Adrenal gland (tissue), 12 donors: ENCODE data around the gene ALLC. TPM values are rescaled to one million over a fixed set of nuclear protein-coding genes. Genes with fewer than 3 reads are reported as not detected.

ENCODE experiments used
- DNase-seq, 7 donors: peaks; one replicate each; pipeline ENCODE4 v3.0.0-alpha.2; 2019 to 2020
- H3K27ac ChIP-seq, 5 donors: fragments of 200-600 bp; sonication (generic) in 4 of 5; 1 replicate in 3 of 5; 2 replicates in 2 of 5; pipeline versions ENCODE4 v1.5.1 to v1.8.0; 2016 to 2020; ENCODE audit warnings: mild to moderate bottlenecking in 1 of 5
- H3K27me3 ChIP-seq: fragments of 200-600 bp; 2 replicates; pipeline ENCODE4 v1.8.0; 2021
- H3K36me3 ChIP-seq, 2 donors: fragments of 200-600 bp; replicated peaks in 1 of 2; 1 replicate in 1 of 2; 2 replicates in 1 of 2; pipeline versions ENCODE4 v1.5.1 to v1.8.0; 2018 to 2022
- H3K4me1 ChIP-seq, 2 donors: fragments of 200-600 bp; replicated peaks in 1 of 2; 1 replicate in 1 of 2; 2 replicates in 1 of 2; pipeline versions ENCODE4 v1.5.1 to v1.8.0; 2018 to 2021
- H3K4me3 ChIP-seq, 4 donors: fragments of 200-600 bp; sonication (generic) in 3 of 4; one replicate each; pipeline ENCODE4 v1.5.1; 2016 to 2018
- H3K9me3 ChIP-seq, 3 donors: fragments of 200-600 bp; sonication (generic) in 1 of 3; replicated peaks in 1 of 3; 1 replicate in 2 of 3; 2 replicates in 1 of 3; pipeline versions ENCODE4 v1.5.1 to v1.8.0; 2016 to 2021
- POLR2A ChIP-seq, 2 donors: fragments of 450-650 bp; IDR thresholded peaks; one replicate each; pipeline ENCODE4 v1.6.1; 2017; ENCODE audit warnings: antibody characterized with exemption in 2 of 2, mild to moderate bottlenecking in 2 of 2, moderate library complexity in 1 of 2
- WGBS, 4 donors: extraction: QIAGEN DNeasy Blood & Tissue Kit in 2 of 4; methylation state at CpG; one replicate each; pipeline versions ENCODE4 v1.1.5 to v1.1.7; 2013 to 2017; 5-methylcytosine and 5-hydroxymethylcytosine counted together
- intact Hi-C, 2 donors: fragments of 100-400 bp; cut with DNase I; formaldehyde crosslinking; loops; one replicate each; pipeline versions ENCODE4 v1.14.1 to v1.15.0; 2022 to 2023
- polyA plus RNA-seq, 3 donors: library from polyadenylated mRNA; stranded (reverse); fragments of 200-250 nt in 2 of 3; fragments of 350-450 nt in 1 of 3; fragmentation: Illumina TruSeq in 1 of 3; extraction: RNeasy Lipid Tissue Mini Kit (QIAGEN cat#74804) in 1 of 3; gene quantifications; one replicate each; pipeline ENCODE4 v1.2.3, GENCODE V29; 2013 to 2014
- total RNA-seq, 9 donors: library from RNA; depleted of rRNA in 4 of 9; stranded (reverse); fragments of >200 nt in 4 of 9; fragments of 120-200 nt in 1 of 9; fragmentation: NEBNext Ultra II Directional in 1 of 9; extraction: Animal tissue kit (Norgen Biotek cat#: 25700) in 1 of 9; gene quantifications; one replicate each; pipeline versions ENCODE4 v1.1.0 to v1.2.4, GENCODE V29; 2013 to 2023
- TF ChIP-seq, protein P1 (sequence below), 6 experiments: fragments of 450-650 bp in 4 of 6; fragments of 200-600 bp in 2 of 6; sonication (generic) in 1 of 6; IDR thresholded peaks; 1 replicate in 5 of 6; 2 replicates in 1 of 6; pipeline versions ENCODE4 v1.5.1 to v1.8.0; 2016 to 2021; ENCODE audit warnings: antibody characterized with exemption in 6 of 6, mild to moderate bottlenecking in 2 of 6, moderate library complexity in 1 of 6
- donor health status: healthy with polysubstance abuse.
- donor health status: Bipolar disorder and iron deficiency.
- donor health status: DM: yes; HTN: yes; CAD: no.
- donor health status: DM: no; HTN: no; CAD: no.
- donor health status: DM: no; HTN: no; CAD: no.
- donor health status: DM: yes; HTN: yes; CAD: no.

ALLC gene
- total and polyA plus RNA-seq, 12 donors = 0.07 to 7.9 (median 0.72) TPM; not detected in 5

DNA sequence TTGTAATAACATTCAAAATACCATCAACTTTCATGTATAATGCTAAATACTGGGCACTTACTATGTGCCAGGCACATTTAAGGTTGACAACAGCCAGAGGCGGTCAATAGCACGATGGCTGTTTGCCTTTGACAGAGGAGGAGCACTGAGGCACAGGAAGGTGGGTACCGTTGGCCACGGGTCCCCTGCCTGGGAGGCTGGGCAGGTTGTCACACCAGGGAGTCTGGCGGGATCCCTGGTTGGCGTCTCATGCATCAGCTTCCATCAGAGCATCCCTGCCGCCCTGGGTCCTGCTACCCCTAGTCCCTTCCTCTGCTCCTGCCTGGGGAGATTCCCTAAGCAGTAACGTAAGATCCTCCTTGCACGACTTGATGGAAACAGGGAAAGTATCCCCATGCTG lies 19.4 kb downstream of the ALLC start:
- no peak for TF ChIP-seq POLR2A (IDR thresholded peaks at IDR 0.05)
- TF ChIP-seq, protein P1, sequence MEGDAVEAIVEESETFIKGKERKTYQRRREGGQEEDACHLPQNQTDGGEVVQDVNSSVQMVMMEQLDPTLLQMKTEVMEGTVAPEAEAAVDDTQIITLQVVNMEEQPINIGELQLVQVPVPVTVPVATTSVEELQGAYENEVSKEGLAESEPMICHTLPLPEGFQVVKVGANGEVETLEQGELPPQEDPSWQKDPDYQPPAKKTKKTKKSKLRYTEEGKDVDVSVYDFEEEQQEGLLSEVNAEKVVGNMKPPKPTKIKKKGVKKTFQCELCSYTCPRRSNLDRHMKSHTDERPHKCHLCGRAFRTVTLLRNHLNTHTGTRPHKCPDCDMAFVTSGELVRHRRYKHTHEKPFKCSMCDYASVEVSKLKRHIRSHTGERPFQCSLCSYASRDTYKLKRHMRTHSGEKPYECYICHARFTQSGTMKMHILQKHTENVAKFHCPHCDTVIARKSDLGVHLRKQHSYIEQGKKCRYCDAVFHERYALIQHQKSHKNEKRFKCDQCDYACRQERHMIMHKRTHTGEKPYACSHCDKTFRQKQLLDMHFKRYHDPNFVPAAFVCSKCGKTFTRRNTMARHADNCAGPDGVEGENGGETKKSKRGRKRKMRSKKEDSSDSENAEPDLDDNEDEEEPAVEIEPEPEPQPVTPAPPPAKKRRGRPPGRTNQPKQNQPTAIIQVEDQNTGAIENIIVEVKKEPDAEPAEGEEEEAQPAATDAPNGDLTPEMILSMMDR (IDR thresholded peaks at IDR 0.05) = no peak
- H3K4me1 ChIP-seq = no peaks in the 10 kb centered on the region
- WGBS, 4 donors = 86 to 95% (median 90%) methylated on average over 6 to 9 of the region's 9 CpGs
- H3K4me3 ChIP-seq = no peak overlapping the region
- intact Hi-C loops = no loop called here
- H3K27me3 ChIP-seq = no peaks in the 10 kb centered on the region
- no peak overlapping the region for H3K27ac ChIP-seq
- H3K9me3 ChIP-seq = no peaks in the 10 kb centered on the region
- no peaks in the 10 kb centered on the region for H3K36me3 ChIP-seq
- no peak for DNase-seq

DNA sequence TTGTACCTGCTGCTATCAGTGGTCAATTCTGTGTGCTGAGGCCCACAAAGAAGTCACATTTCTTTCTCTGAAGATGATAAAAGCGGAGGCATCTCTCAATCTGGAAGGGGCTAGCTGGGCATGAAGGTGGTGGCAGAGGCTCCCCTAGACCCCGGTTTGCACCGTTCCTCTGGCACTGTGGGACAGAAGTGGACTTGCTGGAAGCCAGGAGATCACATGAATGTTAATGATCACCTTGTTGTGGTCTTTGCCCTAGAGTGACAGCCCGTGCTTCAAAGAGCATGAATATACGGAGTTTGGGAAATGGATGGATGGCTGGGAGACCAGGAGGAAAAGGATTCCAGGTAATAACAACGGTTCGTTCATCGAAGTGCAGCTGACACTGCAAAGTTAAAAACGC lies 20.2 kb downstream of the ALLC start:
- no peaks in the 10 kb centered on the region for H3K27me3 ChIP-seq
- TF ChIP-seq, protein P1 (IDR thresholded peaks at IDR 0.05) = no peak
- TF ChIP-seq POLR2A (IDR thresholded peaks at IDR 0.05) = no peak
- WGBS, 4 donors = 74 to 94% (median 80%) methylated on average over 9 of the region's 9 CpGs
- H3K4me3 ChIP-seq = no peak overlapping the region
- no peaks in the 10 kb centered on the region for H3K36me3 ChIP-seq
- intact Hi-C loops = no loop called here
- H3K4me1 ChIP-seq = no peaks in the 10 kb centered on the region
- no peak for DNase-seq
- no peak overlapping the region for H3K27ac ChIP-seq
- H3K9me3 ChIP-seq = no peaks in the 10 kb centered on the region

DNA sequence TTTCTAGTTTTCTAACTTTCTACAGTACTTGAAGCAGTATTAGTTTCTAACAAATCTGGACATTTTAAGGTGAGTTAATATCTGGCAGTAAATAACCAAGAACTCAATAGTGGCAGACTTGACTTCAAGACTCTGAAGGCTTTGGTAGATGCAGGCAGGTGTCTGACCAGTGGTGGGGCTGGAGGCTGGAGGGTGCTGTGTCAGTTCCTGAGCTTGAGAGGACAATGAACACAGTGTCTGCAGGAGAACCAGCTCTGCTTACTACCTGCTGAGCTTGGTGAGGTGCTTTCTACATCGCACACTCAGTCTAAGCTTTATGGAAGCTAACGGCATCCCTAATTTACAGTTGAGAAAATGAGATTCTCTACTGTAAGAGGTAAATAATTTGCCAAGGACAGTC lies 21.2 kb downstream of the ALLC start:
- Histone ChIP-seq H3K27me3 (no peaks in the 10 kb centered on the region), H3K36me3 (no peaks in the 10 kb centered on the region), H3K9me3 (no peaks in the 10 kb centered on the region), H3K27ac (no peak overlapping the region), H3K4me3 (no peak overlapping the region), H3K4me1 (no peaks in the 10 kb centered on the region)
- TF ChIP-seq, protein P1 (IDR thresholded peaks at IDR 0.05) = no peak
- TF ChIP-seq POLR2A (IDR thresholded peaks at IDR 0.05) = no peak
- DNase-seq = no peak
- WGBS, 4 donors = 90 to 92% (median 91%) methylated on average over 2 of the region's 2 CpGs
- intact Hi-C loops = no loop called here

DNA sequence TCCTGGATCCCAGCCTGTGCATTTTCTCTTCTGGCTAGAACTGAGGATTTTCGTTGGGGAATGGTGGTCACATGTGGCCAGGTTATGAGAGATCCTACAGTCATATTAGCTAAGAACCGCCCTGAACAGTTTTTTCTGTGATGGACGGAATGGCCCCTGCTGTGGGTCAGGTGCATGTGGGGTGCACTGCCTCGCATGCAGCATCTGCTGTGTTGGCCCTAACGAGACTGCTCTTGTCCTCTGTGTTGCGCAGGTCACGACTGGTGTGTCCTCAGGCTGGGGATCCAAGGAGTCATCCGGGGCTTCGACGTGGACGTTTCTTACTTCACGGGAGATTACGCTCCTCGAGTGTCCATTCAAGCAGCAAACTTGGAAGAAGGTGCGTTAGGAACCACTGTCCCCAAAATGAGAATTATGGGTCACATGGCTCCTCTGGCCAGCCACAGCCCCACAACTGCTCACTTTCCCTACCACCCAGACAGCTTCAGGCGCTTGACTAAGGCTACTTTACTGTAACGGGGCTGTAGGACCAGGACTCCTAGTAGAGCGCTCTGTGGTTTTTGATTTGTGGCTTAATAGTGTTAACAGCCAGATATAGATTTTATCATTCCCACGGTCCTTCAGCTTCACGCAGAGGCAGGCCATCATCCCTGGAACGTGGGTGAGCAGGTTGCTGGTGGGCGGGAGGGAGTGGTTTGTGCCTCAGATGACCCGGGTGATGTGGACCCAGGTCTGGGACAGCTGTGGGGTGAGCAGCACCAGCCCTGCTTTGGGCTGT lies 21.8 kb downstream of the ALLC start:
- no peaks in the 10 kb centered on the region for H3K36me3 ChIP-seq
- intact Hi-C loops = no loop called here
- TF ChIP-seq, protein P1 (IDR thresholded peaks at IDR 0.05) = no peak
- TF ChIP-seq POLR2A (IDR thresholded peaks at IDR 0.05) = no peak
- H3K27ac ChIP-seq = no peak overlapping the region
- DNase-seq = no peak
- H3K27me3 ChIP-seq = no peaks in the 10 kb centered on the region
- 85 to 88% (median 88%) methylated on average over 21 to 23 of the region's 23 CpGs for WGBS, 4 donors
- no peaks in the 10 kb centered on the region for H3K9me3 ChIP-seq
- no peak overlapping the region for H3K4me3 ChIP-seq
- no peaks in the 10 kb centered on the region for H3K4me1 ChIP-seq
